ENCODE measurements around the gene LCLAT1. TPM values are rescaled to one million over a fixed set of nuclear protein-coding genes. Genes with fewer than 3 reads are reported as not detected.

LCLAT1 gene
- total and polyA plus RNA-seq, 12 donors, result 8.0 to 56.4 (median 42.7) TPM

GRCh38 chr2:30541680-30542079 lies 94.6 kb downstream of the LCLAT1 start:
- 99 to 100% methylated on average over 1 of the region's 1 CpG for WGBS, 2 donors
- no peak for DNase-seq
- TF ChIP-seq CTCF (IDR thresholded peaks at IDR 0.05), result no peak
- no peaks in the 10 kb centered on the region for H3K27me3 ChIP-seq
- no peak overlapping the region for H3K4me3 ChIP-seq
- peaks cover 0 to 23% (median 7%) of the 10 kb centered on the region in 9 donors for H3K4me1 ChIP-seq
- peaks cover 0 to 20% (median 0%) of the 10 kb centered on the region in 11 donors for H3K9me3 ChIP-seq
- no peak overlapping the region for H3K27ac ChIP-seq
- ATAC-seq, result no peak
- H3K36me3 ChIP-seq, result peaks cover 0 to 5% (median 0%) of the 10 kb centered on the region in 9 donors
- intact Hi-C loops (cut with DNase I), result no loop called here

DNA sequence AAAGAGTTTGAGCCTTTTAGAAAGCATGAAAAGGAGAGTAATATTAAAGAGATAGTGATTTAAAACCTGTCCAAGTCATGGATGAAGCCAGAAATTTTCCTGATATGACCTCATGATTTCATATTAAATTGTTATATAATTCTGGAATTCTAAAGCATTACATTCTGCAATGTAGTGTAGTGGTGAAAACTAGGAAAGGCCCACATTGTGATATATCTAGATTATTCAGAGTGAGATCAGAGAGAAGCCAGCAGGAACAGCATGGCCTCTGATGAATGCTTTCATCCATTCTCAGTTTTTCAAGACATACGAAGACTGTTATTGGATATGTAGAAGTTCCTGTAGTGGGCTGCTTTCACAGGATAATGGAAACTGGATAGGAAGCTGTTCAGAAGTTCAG lies 98.8 kb downstream of the LCLAT1 start:
- Histone ChIP-seq H3K27ac (no peak overlapping the region), H3K4me1 (peaks cover 0 to 31% (median 11%) of the 10 kb centered on the region in 9 donors), H3K27me3 (no peaks in the 10 kb centered on the region), H3K36me3 (no peaks in the 10 kb centered on the region), H3K4me3 (no peak overlapping the region), H3K9me3 (peaks cover 0 to 11% (median 0%) of the 10 kb centered on the region in 11 donors)
- intact Hi-C loops (cut with DNase I), result no loop called here
- 67 to 75% methylated on average over 1 of the region's 1 CpG for WGBS, 2 donors
- ATAC-seq (no peak), DNase-seq (no peak)
- no peak for TF ChIP-seq CTCF (IDR thresholded peaks at IDR 0.05)

DNA sequence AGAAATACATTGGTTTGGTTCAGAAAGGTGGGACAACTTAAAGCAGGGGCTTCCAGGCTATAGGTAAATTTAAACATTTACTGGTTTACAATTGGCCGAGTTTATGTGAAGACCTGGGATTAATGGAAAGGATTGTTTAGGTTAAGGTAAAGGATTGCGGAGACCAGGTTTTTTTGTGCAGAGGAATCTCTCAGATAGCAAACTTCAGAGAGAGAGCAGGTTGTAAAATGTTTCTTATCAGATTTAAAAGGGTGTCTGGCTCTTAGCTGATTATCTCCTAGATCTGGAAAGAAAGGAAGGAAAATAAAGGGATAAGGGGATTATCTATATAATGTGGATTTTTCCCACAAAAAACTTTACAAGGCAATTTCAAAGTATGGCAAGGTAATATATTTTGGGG lies 101.3 kb downstream of the LCLAT1 start:
- TF ChIP-seq CTCF (IDR thresholded peaks at IDR 0.05), result no peak
- no peak for ATAC-seq
- H3K4me3 ChIP-seq, result no peak overlapping the region
- WGBS, 2 donors, result 92 to 95% methylated on average over 2 of the region's 2 CpGs
- peaks cover 0 to 11% (median 7%) of the 10 kb centered on the region in 11 donors for H3K9me3 ChIP-seq
- H3K27ac ChIP-seq, result no peak overlapping the region
- H3K36me3 ChIP-seq, result no peaks in the 10 kb centered on the region
- no peak for DNase-seq
- H3K27me3 ChIP-seq, result no peaks in the 10 kb centered on the region
- peaks cover 0 to 31% (median 11%) of the 10 kb centered on the region in 9 donors for H3K4me1 ChIP-seq
- intact Hi-C loops (cut with DNase I), result no loop called here

DNA sequence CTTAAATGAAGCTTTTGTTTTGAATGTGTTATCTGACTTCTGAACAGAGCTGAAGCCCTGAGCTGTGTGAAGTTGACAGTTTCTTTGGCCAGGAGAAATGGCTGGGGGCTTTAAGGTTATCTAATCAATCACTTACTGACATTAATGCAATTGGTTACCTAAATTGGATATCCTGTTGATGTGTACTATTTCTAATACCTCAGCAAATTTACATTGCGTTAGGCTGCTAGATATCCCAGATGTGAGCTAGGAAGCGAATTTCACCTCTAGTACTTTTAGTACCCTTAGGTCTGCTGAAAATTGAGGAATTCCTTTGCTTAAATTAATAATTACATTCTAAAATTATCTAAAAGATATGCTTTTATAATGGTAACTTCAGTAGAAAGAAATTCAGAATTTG lies 102.0 kb downstream of the LCLAT1 start:
- 92 to 96% methylated on average over 2 of the region's 2 CpGs for WGBS, 2 donors
- intact Hi-C loops (cut with DNase I), result no loop called here
- TF ChIP-seq CTCF (IDR thresholded peaks at IDR 0.05), result no peak
- peaks cover 0 to 11% (median 7%) of the 10 kb centered on the region in 11 donors for H3K9me3 ChIP-seq
- ATAC-seq (no peak), DNase-seq (no peak)
- H3K36me3 ChIP-seq, result no peaks in the 10 kb centered on the region
- no peaks in the 10 kb centered on the region for H3K27me3 ChIP-seq
- peaks cover 0 to 31% (median 11%) of the 10 kb centered on the region in 9 donors for H3K4me1 ChIP-seq
- H3K27ac ChIP-seq, result no peak overlapping the region
- H3K4me3 ChIP-seq, result no peak overlapping the region

All from heart right ventricle (tissue), 16 donors.